Gastroesophageal sphincter (tissue), 4 donors: ENCODE measurements around the gene SNX6. TPM values are rescaled to one million over a fixed set of nuclear protein-coding genes. Genes with fewer than 3 reads are reported as not detected.

Experiments
- ATAC-seq: fragments of 150-250 bp; one replicate; pipeline ENCODE4 v1.9.1; 2016; ENCODE audit warnings: mild to moderate bottlenecking, moderate library complexity
- H3K27ac ChIP-seq, 4 donors: fragments of 200-600 bp; sonication (generic) in 3 of 4; 1 replicate in 3 of 4; 2 replicates in 1 of 4; pipeline ENCODE4 v1.5.1; 2016 to 2019
- H3K27me3 ChIP-seq: fragments of 200-600 bp; sonication (generic); one replicate; pipeline ENCODE4 v1.5.1; 2019
- H3K36me3 ChIP-seq, 2 donors: fragments of 200-600 bp; sonication (generic); one replicate each; pipeline ENCODE4 v1.5.1; 2019; ENCODE audit warnings: control low read depth in 1 of 2
- H3K4me1 ChIP-seq, 3 donors: fragments of 200-600 bp; sonication (generic); 1 replicate in 2 of 3; 2 replicates in 1 of 3; pipeline ENCODE4 v1.5.1; 2016 to 2019; ENCODE audit warnings: control low read depth in 2 of 3
- H3K4me3 ChIP-seq, 2 donors: fragments of 200-600 bp; sonication (generic); one replicate each; pipeline ENCODE4 v1.5.1; 2019; ENCODE audit warnings: mild to moderate bottlenecking in 1 of 2, moderate library complexity in 1 of 2
- H3K9me3 ChIP-seq, 3 donors: fragments of 200-600 bp; sonication (generic); one replicate each; pipeline ENCODE4 v1.5.1; 2017 to 2019; ENCODE audit warnings: control low read depth in 2 of 3
- EP300 ChIP-seq: sonication (generic); formaldehyde crosslinking; IDR thresholded peaks from one replicate; pipeline ENCODE4 v1.6.1; 2017; ENCODE audit warnings: antibody characterized with exemption, mild to moderate bottlenecking
- POLR2A ChIP-seq, 2 donors: fragments of 450-650 bp; IDR thresholded peaks; one replicate each; pipeline ENCODE4 v1.6.1; 2017; ENCODE audit warnings: antibody characterized with exemption in 2 of 2, mild to moderate bottlenecking in 2 of 2, moderate library complexity in 1 of 2
- POLR2AphosphoS5 ChIP-seq: sonication (generic); formaldehyde crosslinking; IDR thresholded peaks from one replicate; pipeline ENCODE4 v1.6.1; 2017; ENCODE audit warnings: antibody characterized with exemption
- WGBS, 2 donors: methylation state at CpG; one replicate each; pipeline ENCODE4 v1.1.5; 2018; ENCODE audit warnings: low coverage in 1 of 2; 5-methylcytosine and 5-hydroxymethylcytosine counted together
- total RNA-seq, 4 donors: library from RNA; depleted of rRNA; stranded (reverse); fragments of >200 nt; gene quantifications; one replicate each; pipeline ENCODE4 v1.1.0, GENCODE V29; 2016
- TF ChIP-seq, protein P1 (sequence below), 4 experiments: fragments of 200-600 bp in 2 of 4; fragments of 450-650 bp in 2 of 4; sonication (generic) in 1 of 4; IDR thresholded peaks; one replicate each; pipeline ENCODE4 v1.5.1; 2017 to 2019; ENCODE audit warnings: antibody characterized with exemption in 4 of 4, mild to moderate bottlenecking in 2 of 4, moderate library complexity in 2 of 4

Gene SNX6
- total RNA-seq, 4 donors from 2014 or later, result 68.6 to 199 (median 113) TPM

DNA sequence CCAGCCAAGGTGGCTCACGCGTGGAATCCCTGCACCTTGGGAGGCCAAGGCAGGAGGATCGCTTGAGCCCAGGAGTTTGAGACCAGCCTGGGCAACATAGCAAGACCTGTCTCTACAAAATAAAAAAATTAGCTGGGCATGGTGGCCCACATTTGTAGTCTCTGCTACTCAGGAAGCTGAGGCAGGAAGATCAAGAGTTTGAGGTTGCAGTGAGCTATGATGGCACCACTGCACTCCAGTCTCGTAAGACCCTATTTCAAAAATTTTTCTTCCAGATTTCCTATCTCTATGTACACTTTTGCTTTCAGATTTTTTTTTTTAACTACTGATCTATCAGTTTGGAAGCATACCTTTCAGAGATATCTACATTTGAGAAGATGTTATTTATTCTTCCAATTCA lies 15.3 kb downstream of the SNX6 start:
- Histone ChIP-seq H3K4me3 (no peak overlapping the region), H3K4me1 (peaks cover 0 to 2% (median 0%) of the 10 kb centered on the region in 3 donors), H3K9me3 (no peaks in the 10 kb centered on the region), H3K36me3 (peaks cover 0 to 55% of the 10 kb centered on the region in 2 donors), H3K27ac (no peak overlapping the region), H3K27me3 (no peaks in the 10 kb centered on the region)
- WGBS, 2 donors, result 91 to 100% methylated on average over 1 to 4 of the region's 4 CpGs
- no peak for TF ChIP-seq POLR2A (IDR thresholded peaks at IDR 0.05)
- TF ChIP-seq POLR2AphosphoS5, result no peak
- TF ChIP-seq, protein P1, sequence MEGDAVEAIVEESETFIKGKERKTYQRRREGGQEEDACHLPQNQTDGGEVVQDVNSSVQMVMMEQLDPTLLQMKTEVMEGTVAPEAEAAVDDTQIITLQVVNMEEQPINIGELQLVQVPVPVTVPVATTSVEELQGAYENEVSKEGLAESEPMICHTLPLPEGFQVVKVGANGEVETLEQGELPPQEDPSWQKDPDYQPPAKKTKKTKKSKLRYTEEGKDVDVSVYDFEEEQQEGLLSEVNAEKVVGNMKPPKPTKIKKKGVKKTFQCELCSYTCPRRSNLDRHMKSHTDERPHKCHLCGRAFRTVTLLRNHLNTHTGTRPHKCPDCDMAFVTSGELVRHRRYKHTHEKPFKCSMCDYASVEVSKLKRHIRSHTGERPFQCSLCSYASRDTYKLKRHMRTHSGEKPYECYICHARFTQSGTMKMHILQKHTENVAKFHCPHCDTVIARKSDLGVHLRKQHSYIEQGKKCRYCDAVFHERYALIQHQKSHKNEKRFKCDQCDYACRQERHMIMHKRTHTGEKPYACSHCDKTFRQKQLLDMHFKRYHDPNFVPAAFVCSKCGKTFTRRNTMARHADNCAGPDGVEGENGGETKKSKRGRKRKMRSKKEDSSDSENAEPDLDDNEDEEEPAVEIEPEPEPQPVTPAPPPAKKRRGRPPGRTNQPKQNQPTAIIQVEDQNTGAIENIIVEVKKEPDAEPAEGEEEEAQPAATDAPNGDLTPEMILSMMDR (IDR thresholded peaks at IDR 0.05), result no peak
- no peak for TF ChIP-seq EP300
- ATAC-seq, result no peak

DNA sequence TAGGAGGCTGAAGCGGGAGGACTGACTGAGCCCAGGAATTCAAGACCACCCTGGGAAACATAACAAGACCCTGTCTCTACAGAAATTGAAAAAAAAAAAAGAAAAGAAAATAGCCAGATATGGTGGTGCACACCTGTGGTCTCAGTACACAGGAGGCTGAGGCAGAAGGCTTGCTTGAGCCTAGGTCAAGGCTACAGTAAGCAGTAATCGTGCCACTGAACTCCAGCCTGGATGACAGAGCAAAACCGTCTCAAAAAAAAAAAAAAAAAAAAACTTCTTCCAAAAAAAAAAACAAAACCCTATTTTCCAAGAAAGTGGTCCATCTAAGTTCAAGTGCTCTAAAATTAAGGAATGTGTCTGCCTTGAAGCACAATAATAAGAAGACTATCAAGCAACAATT lies 19.8 kb downstream of the SNX6 start:
- ATAC-seq, result no peak

DNA sequence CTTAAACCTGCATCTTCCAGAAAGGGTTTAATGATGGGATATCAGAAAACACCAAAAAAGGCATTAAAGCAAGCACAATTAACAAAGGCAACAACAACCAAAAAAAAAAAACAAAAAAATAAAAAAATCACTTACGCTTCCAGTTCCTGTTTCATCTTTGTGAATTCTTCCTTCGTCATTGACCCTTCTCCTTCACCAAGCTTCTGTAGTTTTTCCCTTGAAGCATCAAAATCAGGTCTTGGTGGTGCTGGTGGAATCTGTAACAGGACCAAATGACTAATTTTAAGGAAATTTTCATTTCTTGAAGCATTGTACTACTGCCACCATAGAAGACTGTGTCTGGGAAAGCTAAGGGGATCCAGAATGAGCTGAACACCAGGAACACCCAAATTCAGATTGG lies 24.5 kb downstream of the SNX6 start:
- Histone ChIP-seq H3K4me3 (no peak overlapping the region), H3K27me3 (no peaks in the 10 kb centered on the region), H3K4me1 (no peaks in the 10 kb centered on the region), H3K27ac (peak overlapping the region in 1 of 4 donors; percentile 8), H3K9me3 (no peaks in the 10 kb centered on the region), H3K36me3 (peaks cover 0 to 90% of the 10 kb centered on the region in 2 donors)
- 90 to 94% methylated on average over 2 of the region's 2 CpGs for WGBS, 2 donors
- no peak for ATAC-seq
- TF ChIP-seq POLR2AphosphoS5 (no peak), EP300 (no peak), POLR2A (IDR thresholded peaks at IDR 0.05) (no peak)
- TF ChIP-seq, protein P1 (IDR thresholded peaks at IDR 0.05), result no peak

More for the DNA sequence above, 19.8 kb downstream of the SNX6 start:
- Histone ChIP-seq H3K36me3 (peaks cover 0 to 71% of the 10 kb centered on the region in 2 donors), H3K4me1 (no peaks in the 10 kb centered on the region), H3K4me3 (no peak overlapping the region), H3K27me3 (no peaks in the 10 kb centered on the region), H3K9me3 (no peaks in the 10 kb centered on the region), H3K27ac (no peak overlapping the region)
- 35 to 83% methylated on average over 3 of the region's 3 CpGs for WGBS, 2 donors
- TF ChIP-seq POLR2AphosphoS5, result no peak
- no peak for TF ChIP-seq EP300
- no peak for TF ChIP-seq POLR2A (IDR thresholded peaks at IDR 0.05)
- TF ChIP-seq, protein P1 (IDR thresholded peaks at IDR 0.05), result no peak

DNA sequence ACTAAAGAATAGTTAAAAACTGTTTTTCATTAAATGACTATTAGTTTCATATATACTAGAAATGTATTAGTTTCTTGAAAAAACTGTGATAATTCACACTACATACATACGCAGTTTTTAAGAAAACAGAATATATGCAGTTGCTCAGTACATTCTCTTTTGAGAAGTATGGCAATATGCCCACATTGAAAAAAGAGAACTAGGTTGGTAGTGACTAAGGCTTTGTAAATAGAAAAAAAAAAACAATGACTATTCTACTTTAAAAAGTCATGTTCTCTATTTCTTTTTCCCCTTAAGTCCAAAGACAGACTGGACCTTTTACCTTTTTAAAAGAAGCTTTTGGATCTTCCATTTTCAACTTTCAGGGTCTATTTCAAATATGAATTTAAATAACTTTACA lies 25.0 kb downstream of the SNX6 start:
- Histone ChIP-seq H3K4me3 (no peak overlapping the region), H3K4me1 (no peaks in the 10 kb centered on the region), H3K27me3 (no peaks in the 10 kb centered on the region), H3K36me3 (peaks cover 0 to 95% of the 10 kb centered on the region in 2 donors), H3K9me3 (no peaks in the 10 kb centered on the region), H3K27ac (no peak overlapping the region)
- 82 to 94% methylated on average over 1 of the region's 1 CpG for WGBS, 2 donors
- no peak for ATAC-seq
- TF ChIP-seq EP300 (no peak), POLR2AphosphoS5 (no peak), POLR2A (IDR thresholded peaks at IDR 0.05) (no peak)
- TF ChIP-seq, protein P1 (IDR thresholded peaks at IDR 0.05), result no peak

DNA sequence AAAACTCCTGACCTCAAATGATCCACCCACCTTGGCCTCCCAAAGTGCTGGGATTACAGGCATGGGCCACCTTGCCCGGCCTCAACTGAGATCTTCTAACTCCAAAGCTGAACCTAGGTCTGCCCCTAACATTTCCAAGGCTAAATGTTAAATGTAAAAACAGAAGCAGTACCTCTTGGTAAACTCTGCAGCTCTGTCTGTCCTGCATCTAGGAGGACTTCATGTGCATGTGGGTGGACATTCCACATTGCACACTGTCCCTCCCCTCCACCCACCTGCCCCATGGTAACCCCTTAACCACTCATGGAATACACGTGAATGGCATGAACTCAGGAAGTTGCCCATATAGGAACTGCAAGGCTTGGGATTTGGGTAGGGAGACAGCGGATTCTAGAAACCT lies 33.1 kb downstream of the SNX6 start:
- H3K36me3 ChIP-seq, result peaks cover 0 to 100% of the 10 kb centered on the region in 2 donors

More for the DNA sequence above, 33.1 kb downstream of the SNX6 start:
- no peak overlapping the region for H3K27ac ChIP-seq
- 100% methylated on average over 1 of the region's 3 CpGs; no CpG with 5 or more reads in 1 of the 2 donors for WGBS, 2 donors
- no peaks in the 10 kb centered on the region for H3K27me3 ChIP-seq
- H3K9me3 ChIP-seq, result no peaks in the 10 kb centered on the region
- no peak overlapping the region for H3K4me3 ChIP-seq
- H3K4me1 ChIP-seq, result no peaks in the 10 kb centered on the region
- TF ChIP-seq POLR2A (IDR thresholded peaks at IDR 0.05) (no peak), POLR2AphosphoS5 (no peak), EP300 (no peak)
- TF ChIP-seq, protein P1 (IDR thresholded peaks at IDR 0.05), result no peak
- no peak for ATAC-seq
